Activated naive CD4-positive, alpha-beta T cell treated with Interleukin-2 at 50 U/mL for 16 hours (primary cell): Measurements from ENCODE around the gene NHERF1.
A peak's percentile ranks its signal among the peaks of the same experiment; 100 is the strongest.

ENCODE experiments used
- DNase-seq: peaks from one replicate; pipeline ENCODE4 v3.0.0-alpha.2; 2020

Gene NHERF1

DNA sequence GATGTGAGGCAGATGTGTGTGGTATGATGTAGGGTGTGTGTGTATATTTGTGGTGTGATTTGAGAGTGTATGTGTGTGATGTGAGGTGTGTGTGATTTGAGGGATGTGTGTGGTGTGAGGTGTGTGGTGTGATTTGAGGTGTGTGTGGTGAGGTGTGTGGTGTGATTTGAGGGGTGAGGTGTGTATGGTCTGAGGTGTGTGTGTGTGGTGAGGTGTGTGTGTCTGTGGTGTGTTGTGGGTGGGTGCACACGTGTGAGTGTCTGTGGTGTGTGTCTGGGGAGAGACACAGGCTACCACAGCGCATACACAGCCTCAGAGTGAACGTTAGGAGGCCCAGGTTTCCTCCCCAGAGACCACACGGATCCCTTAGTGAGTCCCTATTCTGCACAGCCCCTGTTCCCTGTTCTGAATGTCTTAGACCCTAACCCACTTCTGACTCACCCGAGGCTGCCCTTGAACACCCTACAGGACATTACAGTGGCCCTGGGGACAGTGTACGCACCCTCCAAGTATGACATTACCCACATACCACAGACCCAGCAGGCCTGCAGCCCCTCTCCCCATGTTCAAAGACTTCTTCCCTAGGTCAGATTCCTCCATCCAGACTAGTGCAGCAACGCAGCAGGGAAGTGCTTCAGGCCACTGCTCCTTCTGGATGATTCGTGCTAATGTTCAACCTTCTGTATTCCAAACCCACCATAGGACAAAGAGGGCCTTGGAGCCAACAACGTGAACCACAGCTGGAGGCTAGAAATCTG lies 14.9 kb upstream of the NHERF1 start:
- no peak for DNase-seq

GRCh38 chr17:74734256-74734655 lies 14.2 kb upstream of the NHERF1 start:
- DNase-seq, result no peak

GRCh38 chr17:74736513-74737298 lies 11.7 kb upstream of the NHERF1 start, which contains the start of gene RAB37:
Gene RAB37, plus strand, starts transcription at chr17:74737256. Its CDS starts 17 bp downstream, at chr17:74737273.
- peak; percentile 46 for DNase-seq

GRCh38 chr17:74737299-74738050 lies 11.0 kb upstream of the NHERF1 start:
- peak; percentile 52 for DNase-seq

DNA sequence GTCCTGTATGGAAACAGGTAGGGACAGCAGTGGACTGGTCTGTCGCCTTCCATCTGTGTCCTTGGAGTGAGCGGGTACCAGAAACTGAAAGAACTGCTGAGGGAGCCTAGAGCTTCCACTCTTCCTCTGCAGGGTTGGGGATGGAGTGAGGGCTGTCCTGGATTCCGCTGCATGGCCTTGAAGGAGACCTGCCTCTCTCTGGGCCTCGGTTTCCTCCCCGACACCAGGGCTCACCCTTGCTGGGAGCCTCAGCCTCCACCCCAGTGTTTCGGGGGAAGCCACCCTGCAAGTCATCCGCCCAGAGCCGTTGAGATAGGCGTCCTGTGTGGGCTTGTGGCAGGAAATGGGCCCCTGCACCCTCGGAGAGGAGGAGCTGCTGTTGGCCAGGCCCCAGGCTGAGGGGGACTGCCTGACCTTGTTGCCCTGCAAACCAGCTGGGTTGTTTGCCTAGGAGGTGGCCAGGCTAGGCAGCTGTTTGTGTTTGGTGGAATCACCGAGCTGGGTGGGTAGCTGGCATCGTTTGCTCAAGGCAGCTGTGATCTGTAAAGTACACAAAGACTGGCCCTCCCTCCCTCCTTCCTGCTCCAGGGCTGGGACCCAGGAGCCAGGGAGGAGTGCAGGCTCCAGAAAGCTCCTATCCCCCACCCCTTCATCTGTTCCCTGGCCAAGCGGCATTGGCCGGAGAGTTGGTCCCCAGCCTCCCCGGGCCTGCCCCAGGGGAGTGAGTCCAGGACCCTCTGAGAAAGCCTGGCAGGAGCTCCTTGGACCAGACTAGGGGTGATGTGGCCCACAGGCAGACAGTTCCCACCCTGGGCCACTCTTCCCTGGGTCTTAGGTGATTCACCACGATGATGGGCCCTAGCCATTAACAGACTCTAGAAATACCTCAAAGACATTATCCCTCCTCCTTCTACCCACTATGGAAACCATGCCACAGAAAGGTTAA lies 10.1 kb upstream of the NHERF1 start:
- peak; percentile 77 for DNase-seq

- DNase-seq, result no peak
Measured at GRCh38 chr17:74739227-74739831, 9.1 kb upstream of the NHERF1 start.

DNA sequence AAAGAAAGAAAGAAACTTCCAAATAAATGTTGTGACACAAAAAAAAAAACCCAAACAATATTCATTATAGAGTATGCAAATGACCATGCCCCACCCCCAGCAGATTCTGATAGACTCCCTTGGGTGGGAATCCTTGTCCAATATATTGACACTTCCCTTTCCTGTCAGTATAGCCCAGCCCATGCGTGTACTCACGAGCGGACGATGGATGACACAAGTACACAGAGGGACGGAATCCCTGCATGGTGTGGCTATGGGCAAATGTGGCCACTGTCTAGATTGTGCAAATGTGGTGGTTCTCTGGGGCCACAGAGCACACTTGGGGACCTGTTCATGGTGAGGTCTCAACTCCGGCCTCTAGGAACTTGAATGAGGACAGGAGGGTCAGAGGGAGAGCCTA lies 8.3 kb upstream of the NHERF1 start:
- no peak for DNase-seq

DNA sequence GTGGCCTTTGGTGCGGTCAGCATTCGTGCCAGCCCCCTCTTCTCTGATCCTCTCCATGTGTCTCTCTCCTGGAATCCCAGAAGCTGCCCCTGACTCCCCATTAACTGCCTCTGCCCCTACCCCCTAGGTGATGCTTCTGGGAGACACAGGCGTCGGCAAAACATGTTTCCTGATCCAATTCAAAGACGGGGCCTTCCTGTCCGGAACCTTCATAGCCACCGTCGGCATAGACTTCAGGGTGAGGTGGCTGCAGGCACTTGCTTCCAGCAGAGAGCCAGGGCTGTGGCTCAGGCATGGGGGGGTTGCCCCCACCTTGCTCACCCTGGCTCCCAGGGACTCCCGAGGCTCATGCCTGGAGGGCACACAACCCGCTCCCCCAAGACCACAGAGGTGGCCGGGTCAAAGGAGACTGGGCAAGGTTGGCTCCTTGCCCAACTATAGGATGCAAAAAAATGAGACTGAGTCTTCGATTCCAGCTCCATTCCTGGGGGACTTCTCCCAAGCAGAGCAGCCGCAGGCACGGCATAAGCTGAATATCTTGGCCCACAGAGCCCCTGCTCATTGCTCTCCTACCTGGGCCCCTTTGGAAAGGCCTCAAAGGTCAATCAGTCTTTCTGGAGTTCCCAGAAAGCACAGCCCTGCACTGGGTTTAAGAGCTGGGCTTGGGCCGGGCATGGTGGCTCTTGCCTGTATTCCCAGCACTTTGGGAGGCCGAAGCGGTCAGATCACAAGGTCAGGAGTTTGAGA lies 7.6 kb upstream of the NHERF1 start:
- DNase-seq, result no peak

DNA sequence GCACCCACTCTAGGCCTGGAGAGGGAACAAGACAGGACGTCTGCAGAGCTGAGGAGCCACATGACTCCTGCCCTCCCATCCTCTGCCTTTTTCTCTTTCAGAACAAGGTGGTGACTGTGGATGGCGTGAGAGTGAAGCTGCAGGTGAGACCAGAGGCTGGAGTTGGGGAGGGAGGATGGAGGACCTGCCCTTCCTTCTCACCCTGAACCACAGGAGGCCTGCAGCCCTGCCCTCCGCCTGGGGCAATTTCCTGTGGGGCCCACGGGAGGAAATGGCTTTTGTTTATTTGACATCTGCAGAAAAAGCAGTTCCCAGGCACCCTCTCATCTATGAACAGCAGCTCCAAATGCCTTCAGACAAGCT lies 6.3 kb upstream of the NHERF1 start:
- peak; percentile 45 for DNase-seq

GRCh38 chr17:74742978-74743545 lies 5.4 kb upstream of the NHERF1 start:
- DNase-seq, result no peak

GRCh38 chr17:74743755-74744154 lies 4.7 kb upstream of the NHERF1 start:
- DNase-seq, result no peak

DNA sequence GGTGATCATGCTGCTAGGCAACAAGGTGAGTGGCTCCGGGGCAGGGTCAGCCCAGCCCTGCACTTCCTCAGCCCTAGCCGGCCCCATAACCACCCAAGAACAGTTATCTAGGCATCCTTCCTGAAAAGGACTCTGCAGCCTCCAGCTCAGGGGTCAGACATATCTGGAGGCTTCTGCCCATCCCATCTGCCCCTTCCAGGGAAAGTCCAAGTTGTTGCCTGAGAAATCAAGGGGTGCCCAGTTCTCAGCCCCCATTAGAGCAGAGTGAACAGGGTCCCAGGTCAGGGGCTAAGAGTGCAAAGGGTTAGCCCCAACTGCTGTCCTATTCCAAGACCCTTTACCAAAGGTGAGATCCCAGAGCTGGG lies 4.1 kb upstream of the NHERF1 start:
- no peak for DNase-seq

DNA sequence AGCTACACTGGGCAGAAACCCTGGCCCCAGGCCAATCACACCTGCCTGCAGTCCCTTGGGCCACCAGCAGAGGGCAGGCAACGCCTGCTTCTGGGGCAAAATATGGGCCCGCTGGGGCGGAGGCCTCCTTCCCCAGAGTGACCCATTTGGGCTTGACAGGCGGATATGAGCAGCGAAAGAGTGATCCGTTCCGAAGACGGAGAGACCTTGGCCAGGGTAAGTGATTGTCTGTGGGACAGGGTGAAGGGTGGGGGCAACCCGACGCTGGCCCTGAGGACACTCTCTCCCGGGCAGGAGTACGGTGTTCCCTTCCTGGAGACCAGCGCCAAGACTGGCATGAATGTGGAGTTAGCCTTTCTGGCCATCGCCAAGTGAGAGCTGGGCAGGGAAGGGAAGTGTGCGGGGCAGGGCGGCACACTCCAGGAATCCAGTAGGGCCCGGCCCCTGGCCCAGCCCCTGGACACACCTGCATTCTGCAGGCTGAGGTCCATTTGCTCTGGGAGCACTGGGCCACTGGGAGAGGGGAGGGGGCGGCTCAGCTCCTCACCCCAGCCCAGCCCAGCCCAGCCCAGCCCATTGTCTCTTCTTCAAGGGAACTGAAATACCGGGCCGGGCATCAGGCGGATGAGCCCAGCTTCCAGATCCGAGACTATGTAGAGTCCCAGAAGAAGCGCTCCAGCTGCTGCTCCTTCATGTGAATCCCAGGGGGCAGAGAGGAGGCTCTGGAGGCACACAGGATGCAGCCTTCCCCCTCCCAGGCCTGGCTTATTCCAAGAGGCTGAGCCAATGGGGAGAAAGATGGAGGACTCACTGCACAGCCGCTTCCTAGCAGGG lies 3.5 kb upstream of the NHERF1 start:
- DNase-seq, result peak; percentile 89

- no peak for DNase-seq
Measured at GRCh38 chr17:74745548-74746177, 2.8 kb upstream of the NHERF1 start.

DNA sequence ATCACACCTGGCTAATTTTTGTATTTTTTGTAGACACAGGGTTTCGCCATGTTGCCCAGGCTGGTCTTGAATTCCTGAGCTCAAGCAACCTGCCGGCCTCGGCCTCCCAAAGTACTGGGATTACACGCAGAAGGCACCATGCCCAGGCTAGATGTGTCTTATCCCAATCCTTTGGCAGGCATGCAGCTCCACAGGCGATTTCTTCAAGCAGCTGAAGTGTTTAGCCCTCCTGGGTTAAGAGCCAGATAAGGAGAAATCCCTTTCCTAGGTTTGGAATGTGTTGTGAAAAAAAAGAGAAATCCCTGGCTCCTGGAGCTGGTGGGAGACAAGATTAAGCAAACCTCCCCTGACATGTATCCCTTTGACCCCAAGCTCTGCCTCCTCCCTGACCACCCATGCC lies 2.1 kb upstream of the NHERF1 start:
- DNase-seq, result no peak

DNA sequence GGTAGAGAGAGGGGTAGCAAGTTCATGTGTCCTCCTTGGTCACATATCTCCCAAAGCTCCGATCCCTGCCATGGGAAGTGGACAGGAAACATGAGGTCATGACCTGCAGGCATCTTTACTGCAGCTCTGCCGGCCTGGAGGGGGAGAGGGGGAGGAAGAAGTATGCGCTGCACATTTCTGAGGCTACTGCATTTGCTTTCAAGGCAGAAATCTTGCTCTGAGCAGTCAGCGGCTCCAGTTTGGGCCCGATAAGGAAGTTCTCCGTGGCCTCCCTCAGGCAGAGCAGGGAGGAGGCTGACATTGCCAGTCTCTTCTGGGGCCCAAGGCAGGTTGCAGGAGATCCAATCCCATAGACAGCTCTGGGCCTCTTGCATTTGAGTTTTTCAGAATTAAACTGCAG lies 1.5 kb upstream of the NHERF1 start:
- no peak for DNase-seq

DNA sequence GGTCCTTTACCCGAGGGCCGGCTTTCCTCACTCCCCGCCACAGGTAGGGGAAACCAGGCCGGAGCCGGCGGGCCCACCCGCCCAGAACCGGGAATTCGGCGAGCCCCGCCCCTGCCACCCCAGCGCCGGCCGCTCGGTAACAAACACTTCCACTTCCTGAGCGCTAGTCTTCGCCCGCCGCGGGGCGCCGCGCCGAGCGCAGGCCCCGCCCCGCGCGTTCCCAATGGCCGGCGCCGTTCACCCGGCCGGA lies 224 bp upstream of the NHERF1 start:
- no peak for DNase-seq

DNA sequence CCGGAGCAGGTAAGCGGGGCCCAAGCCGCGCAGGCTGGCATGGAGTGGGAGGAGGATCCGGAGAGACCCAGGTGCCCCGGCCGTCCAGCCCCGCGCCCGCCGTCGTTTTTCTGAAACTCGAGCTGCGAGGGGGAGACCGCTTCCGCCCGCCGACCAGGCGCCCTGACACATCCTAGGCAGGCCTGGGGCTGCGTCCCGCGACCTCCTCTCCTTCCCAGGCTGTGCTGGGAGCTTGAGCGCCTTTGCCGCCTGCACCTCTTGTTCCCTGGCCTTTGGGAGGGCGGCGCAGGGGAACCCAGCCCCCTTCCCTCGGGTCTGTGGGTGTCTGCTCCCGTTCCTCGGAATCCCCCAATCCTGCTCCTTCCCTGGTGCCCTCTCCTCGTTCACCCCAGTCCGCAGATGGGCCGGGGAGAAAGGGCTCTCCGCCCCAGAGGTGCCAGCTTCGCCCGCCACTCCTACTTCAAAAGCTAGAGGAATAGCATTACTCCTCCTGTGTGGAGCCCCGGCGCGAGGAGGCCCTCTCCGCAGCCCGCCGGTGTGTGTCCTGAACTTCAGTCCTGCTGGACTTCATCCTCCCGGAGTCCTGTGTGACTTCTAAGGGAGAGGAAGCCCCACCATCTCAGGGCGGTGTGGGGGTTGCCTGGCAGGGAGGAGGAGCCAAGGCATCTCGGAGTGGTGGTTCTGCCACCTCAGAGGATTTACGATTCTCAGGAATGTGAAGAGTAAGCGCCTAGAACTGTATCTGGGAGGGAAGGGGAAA lies 1.0 kb downstream of the NHERF1 start:
- peak; percentile 56 for DNase-seq

DNA sequence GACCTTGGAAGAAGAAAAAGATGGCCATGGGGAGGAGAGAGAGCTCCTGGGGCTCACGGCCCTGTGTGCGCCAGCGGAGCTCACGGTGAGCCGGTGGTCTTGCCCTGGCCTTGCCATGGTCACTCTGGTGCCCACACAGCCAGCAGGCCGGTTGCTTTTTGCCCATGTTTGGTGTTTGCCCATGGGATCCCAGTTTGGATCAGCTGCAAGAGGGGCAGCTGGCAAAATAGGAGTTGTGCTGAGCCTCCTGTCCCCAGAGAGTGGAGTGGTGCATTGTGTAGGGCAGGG lies 1.6 kb downstream of the NHERF1 start:
- DNase-seq, result no peak
